ENCODE results near the gene CCDC178.

Gene CCDC178

DNA sequence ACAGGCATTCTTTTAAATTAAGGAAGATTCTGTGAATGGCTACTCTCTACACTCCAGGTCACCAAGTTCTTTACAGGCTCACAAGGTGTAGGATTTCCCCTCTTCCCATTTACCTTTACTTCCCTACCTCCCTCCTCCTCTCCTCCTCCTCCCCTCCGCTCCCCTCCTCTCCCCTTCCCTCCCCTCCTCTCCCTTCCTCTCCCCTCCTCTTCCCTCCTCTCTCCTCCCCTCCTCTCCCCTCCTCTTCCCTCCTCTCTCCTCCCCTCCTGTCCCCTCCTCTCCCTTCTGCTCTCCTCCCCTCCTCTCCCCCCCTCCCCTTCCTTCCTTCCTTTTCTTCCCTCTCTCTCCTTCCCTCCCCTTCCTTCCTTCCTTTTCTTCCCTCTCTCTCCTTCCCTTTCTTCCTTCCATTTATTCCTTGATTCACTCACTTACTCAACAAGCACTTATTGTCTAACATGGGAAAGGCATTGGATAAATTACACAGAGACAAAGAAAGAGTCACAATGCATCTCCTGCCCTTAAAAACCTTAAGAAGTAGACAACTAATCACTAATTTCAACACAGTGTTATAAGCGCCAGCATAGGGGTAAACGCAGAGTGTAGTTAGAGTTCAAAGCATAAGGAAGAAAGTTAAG, 152.3 kb downstream of the CCDC178 start:
- CTCF ChIA-PET, result no interaction called here
- DNase-seq (ENCODE audit: extremely low spot score), result no peak

DNA sequence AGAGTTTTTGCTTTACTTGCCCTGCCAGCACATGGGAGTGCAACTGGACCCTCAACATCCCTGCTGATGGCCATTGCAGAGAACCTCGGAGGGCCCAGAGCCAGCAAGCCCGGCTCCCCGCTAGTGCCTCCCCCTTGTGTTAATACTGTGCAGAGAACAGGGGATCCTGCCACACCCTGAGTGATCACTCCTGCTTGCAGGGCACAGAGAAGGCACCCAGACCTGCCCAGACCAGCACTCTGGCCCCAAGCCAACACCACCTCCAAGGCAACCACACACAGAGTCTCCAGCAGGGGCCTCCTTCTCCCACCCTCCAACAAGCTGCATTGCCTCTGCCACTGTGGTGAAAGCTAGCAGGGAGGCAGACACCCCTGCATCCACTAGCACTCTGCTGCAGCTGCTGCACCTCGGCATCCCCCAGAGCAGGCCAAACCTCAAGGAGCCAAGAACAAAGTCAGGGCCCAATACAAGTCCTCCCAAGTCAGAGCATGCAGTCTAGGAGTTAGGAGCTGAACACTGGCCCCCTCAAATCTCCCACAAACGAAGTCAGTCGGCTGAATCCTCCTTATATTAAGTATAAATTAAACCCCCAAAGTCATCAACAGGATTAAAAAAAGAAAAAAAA, 157.7 kb downstream of the CCDC178 start:
- POLR2A ChIA-PET, result no interaction called here

More for the DNA sequence above, 152.3 kb downstream of the CCDC178 start:
- POLR2A ChIA-PET, result no interaction called here
- TF ChIP-seq, protein P1, sequence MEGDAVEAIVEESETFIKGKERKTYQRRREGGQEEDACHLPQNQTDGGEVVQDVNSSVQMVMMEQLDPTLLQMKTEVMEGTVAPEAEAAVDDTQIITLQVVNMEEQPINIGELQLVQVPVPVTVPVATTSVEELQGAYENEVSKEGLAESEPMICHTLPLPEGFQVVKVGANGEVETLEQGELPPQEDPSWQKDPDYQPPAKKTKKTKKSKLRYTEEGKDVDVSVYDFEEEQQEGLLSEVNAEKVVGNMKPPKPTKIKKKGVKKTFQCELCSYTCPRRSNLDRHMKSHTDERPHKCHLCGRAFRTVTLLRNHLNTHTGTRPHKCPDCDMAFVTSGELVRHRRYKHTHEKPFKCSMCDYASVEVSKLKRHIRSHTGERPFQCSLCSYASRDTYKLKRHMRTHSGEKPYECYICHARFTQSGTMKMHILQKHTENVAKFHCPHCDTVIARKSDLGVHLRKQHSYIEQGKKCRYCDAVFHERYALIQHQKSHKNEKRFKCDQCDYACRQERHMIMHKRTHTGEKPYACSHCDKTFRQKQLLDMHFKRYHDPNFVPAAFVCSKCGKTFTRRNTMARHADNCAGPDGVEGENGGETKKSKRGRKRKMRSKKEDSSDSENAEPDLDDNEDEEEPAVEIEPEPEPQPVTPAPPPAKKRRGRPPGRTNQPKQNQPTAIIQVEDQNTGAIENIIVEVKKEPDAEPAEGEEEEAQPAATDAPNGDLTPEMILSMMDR (IDR thresholded peaks at IDR 0.05; ENCODE audit: control extremely low read depth, extremely low read depth, low read depth, missing control alignments), result no peak

DNA sequence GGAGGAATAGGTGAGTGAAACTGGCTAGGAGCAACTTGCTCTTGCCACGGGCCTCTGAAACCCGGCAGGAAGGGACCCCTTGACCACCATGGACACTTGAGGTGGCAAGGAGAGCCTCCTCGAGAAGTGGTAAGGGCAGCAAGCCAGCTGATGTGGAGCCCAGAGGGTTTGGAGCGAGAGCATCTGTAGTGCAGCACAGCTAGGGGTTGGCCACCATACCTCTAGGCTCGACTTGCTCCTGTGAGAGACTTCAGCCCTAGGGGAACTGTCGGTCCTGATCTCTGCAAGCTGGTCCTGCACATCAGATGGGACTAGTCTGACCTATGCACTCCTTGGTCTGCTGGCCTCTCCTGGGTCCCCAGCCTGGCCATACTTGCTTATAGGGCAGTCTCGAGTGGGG, 158.4 kb downstream of the CCDC178 start:
- ChIA-PET CTCF (interaction anchor here (1.4 kb wide), 1 partner anchor 10 kb away, joined by 3 read pairs; no protein-coding TSS in a partner anchor), POLR2A (no interaction called here)
- DNase-seq (ENCODE audit: extremely low spot score), result no peak
- TF ChIP-seq, protein P1 (IDR thresholded peaks at IDR 0.05; ENCODE audit: control extremely low read depth, extremely low read depth, low read depth, missing control alignments), result no peak

More for the DNA sequence above, 157.7 kb downstream of the CCDC178 start:
- no peak for DNase-seq (ENCODE audit: extremely low spot score)
- TF ChIP-seq, protein P1 (IDR thresholded peaks at IDR 0.05; ENCODE audit: control extremely low read depth, extremely low read depth, low read depth, missing control alignments), result no peak
- CTCF ChIA-PET, result interaction anchor here (1.4 kb wide), 1 partner anchor 9 kb away, joined by 3 read pairs; no protein-coding TSS in a partner anchor

DNA sequence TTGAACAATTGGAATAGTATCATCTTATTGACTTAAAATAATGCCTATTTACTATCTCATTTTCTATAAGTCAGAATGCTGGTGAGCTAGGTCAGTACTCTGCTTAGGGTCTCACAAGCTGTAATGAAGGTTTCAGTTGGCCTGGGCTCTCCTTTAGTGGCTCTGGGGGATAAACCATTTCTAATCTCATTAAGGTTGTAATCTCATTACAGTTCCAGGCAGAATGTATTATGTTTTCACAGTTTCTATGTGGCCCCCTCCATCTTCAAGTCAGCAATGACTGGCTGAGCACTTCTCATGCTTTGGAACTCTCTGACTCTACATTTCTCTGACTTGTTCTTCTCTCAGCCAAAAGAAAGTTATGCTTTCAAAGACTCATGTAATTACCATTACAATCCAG, 163.1 kb downstream of the CCDC178 start:
- POLR2A ChIA-PET, result no interaction called here
- CTCF ChIA-PET, result interaction anchor here (1.3 kb wide), 1 partner anchor 20 kb away, joined by 4 read pairs; no protein-coding TSS in a partner anchor
- TF ChIP-seq, protein P1 (IDR thresholded peaks at IDR 0.05; ENCODE audit: control extremely low read depth, extremely low read depth, low read depth, missing control alignments), result no peak
- no peak for DNase-seq (ENCODE audit: extremely low spot score)

DNA sequence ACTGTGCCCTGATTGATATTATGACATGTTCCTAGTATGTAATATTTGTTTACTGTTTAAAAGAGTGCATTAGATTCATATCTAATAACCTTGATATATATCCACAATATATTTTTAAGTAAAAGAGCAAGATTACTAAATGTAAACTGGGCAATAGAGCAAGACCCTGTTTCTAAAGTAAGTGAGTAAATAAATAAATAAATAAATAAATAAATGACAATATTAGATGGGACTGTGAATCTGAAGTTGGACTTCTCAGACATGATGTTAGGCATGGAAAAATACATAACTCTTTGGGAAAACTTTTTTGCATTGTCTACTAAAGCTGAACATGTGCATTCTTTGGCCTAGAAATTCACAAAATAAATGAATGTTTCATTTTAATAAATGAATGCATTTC, 164.7 kb downstream of the CCDC178 start:
- ChIA-PET POLR2A (no interaction called here), CTCF (no interaction called here)
- DNase-seq (ENCODE audit: extremely low spot score), result no peak
- TF ChIP-seq, protein P1 (IDR thresholded peaks at IDR 0.05; ENCODE audit: control extremely low read depth, extremely low read depth, low read depth, missing control alignments), result no peak

DNA sequence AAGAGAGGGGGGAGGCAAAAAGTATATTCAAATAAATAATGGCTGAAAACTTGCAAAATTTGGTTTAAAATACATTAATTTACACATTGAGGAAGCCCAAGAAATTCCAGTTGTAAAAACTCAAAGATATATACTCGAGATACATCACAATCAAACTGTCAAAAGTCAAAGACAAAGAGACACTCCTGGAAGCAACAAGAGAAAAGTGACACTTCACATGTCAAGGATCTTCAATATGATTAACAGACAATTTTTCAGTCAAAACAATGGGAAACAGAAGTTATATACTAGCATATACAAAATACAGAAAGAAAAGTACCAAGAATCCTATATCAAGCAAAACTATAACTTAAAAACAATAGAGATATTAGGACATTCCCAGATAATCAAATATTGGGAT, 170.2 kb downstream of the CCDC178 start:
- DNase-seq (ENCODE audit: extremely low spot score), result no peak
- CTCF ChIA-PET, result no interaction called here
- POLR2A ChIA-PET, result no interaction called here
- TF ChIP-seq, protein P1 (IDR thresholded peaks at IDR 0.05; ENCODE audit: control extremely low read depth, extremely low read depth, low read depth, missing control alignments), result no peak

Measured in GM10248 (cell line).